GM19324 (cell line): ENCODE results near the gene PLSCR4.
A peak's percentile ranks its signal among the peaks of the same experiment; 100 is the strongest.

Experiments used
- ATAC-seq: cut with Tn5 transposase; IDR thresholded peaks from one replicate; pipeline ENCODE4 v1.9.1; 2021; ENCODE audit warnings: mild to moderate bottlenecking, moderate library complexity; ENCODE audit not compliant: unreplicated experiment, low FRiP score

PLSCR4 gene

GRCh38 chr3:146164071-146164470, 86.8 kb downstream of the PLSCR4 start:
- no peak for ATAC-seq

GRCh38 chr3:146163584-146163983, 87.3 kb downstream of the PLSCR4 start:
- no peak for ATAC-seq

- ATAC-seq: no peak
These were observed 88.3 kb downstream of the PLSCR4 start for GRCh38 chr3:146162561-146162960.

- no peak for ATAC-seq
These were observed 89.3 kb downstream of the PLSCR4 start for GRCh38 chr3:146161663-146162002.

GRCh38 chr3:146160964-146161662, 89.8 kb downstream of the PLSCR4 start, which contains the start of gene PLOD2:
Gene PLOD2 (minus strand): TSS chr3:146161184. CDS start chr3:146160989, 195 bp downstream.
- peak; percentile 72 for ATAC-seq

- peak; percentile 37 for ATAC-seq
These were observed 90.5 kb downstream of the PLSCR4 start for GRCh38 chr3:146160321-146160963.

GRCh38 chr3:146159616-146160320, 91.1 kb downstream of the PLSCR4 start:
- ATAC-seq: no peak

- no peak for ATAC-seq
These were observed 91.9 kb downstream of the PLSCR4 start for GRCh38 chr3:146159037-146159436.

GRCh38 chr3:146157325-146158060, 93.4 kb downstream of the PLSCR4 start:
- ATAC-seq: no peak

GRCh38 chr3:146156666-146157314, 94.1 kb downstream of the PLSCR4 start:
- ATAC-seq: no peak

GRCh38 chr3:146156095-146156494, 94.8 kb downstream of the PLSCR4 start:
- no peak for ATAC-seq

GRCh38 chr3:146154995-146155394, 95.9 kb downstream of the PLSCR4 start:
- no peak for ATAC-seq

GRCh38 chr3:146154316-146154715, 96.6 kb downstream of the PLSCR4 start:
- no peak for ATAC-seq

GRCh38 chr3:146153429-146153828, 97.5 kb downstream of the PLSCR4 start:
- no peak for ATAC-seq

- ATAC-seq: no peak
These were observed 98.1 kb downstream of the PLSCR4 start for GRCh38 chr3:146152834-146153233.

- ATAC-seq: no peak
These were observed 102.4 kb downstream of the PLSCR4 start for GRCh38 chr3:146148468-146148931.

- no peak for ATAC-seq
These were observed 105.3 kb downstream of the PLSCR4 start for GRCh38 chr3:146145642-146146041.

GRCh38 chr3:146142757-146143156, 108.1 kb downstream of the PLSCR4 start:
- no peak for ATAC-seq
